HepG2 (cell line): ENCODE measurements around the gene SLC25A44. TPM values are rescaled to one million over a fixed set of nuclear protein-coding genes. Genes with fewer than 3 reads are reported as not detected.
"Not testable (repeated sequence)": the region's sequence is repeated elsewhere in the genome, so short reads cannot be mapped to it uniquely, and the experiment has no call there.

Experiments used
- ATAC-seq: fragments of 200-7000 bp; cut with Tn5 transposase; 3 replicates; pipeline ENCODE4 v1.9.1; 2020; ENCODE audit warnings: mild to moderate bottlenecking, moderate library complexity
- BruUV-seq: library from RNA; stranded (reverse); fragments of 400-500 nt; replicated peaks from 2 replicates; lab custom pipeline; 2021; lab: Mats Ljungman, UMichigan
- CTCF ChIA-PET: fragments of 300-600 bp; formaldehyde crosslinking; extraction: SDS; loops from one replicate; lab custom pipeline; 2021; ENCODE audit warnings: low total read pairs, inconsistent platforms, low intra/inter-chr PET ratio; lab: Yijun Ruan, JAX
- POLR2A ChIA-PET: fragments of 350-600 bp; sonication (Branson Sonifier 250); formaldehyde crosslinking; loops from one replicate; lab custom pipeline; 2020; ENCODE audit warnings: antibody characterized with exemption, inconsistent platforms; lab: Yijun Ruan, JAX
- DNase-seq: peaks from one replicate; pipeline ENCODE4 v3.0.0-alpha.2; 2015; ENCODE audit warnings: low spot score
- FAIRE-seq: peaks from 3 replicates; lab custom pipeline; 2011; peaks lifted over from hg19 to GRCh38; lab: Jason Lieb, UNC
- H2AFZ ChIP-seq: one replicate; pipeline ENCODE4 v1.6.1; 2011; ENCODE audit warnings: low read length, inconsistent platforms
- H3K27ac ChIP-seq: fragments of 300-600 bp; 3 replicates; pipeline ENCODE4 v1.8.0; 2011; ENCODE audit warnings: mixed run types, mild to moderate bottlenecking, mixed read lengths, low read length, inconsistent platforms; ENCODE audit not compliant: insufficient read depth; ENCODE audit errors: extremely low read length
- H3K27me3 ChIP-seq, 2 experiments: fragments of 200-600 bp in 1 of 2; 2 replicates in 1 of 2; 3 replicates in 1 of 2; pipeline versions ENCODE4 v1.6.0 to v1.8.0; 2011; ENCODE audit warnings: low read length in 2 of 2, mild to moderate bottlenecking in 2 of 2, moderate library complexity in 2 of 2, inconsistent platforms in 1 of 2; ENCODE audit not compliant: insufficient read depth in 2 of 2, control insufficient read depth in 1 of 2
- H3K36me3 ChIP-seq, 2 experiments: fragments of 200-600 bp in 1 of 2; replicated peaks in 1 of 2; 2 replicates in 1 of 2; 3 replicates in 1 of 2; pipeline versions ENCODE4 v1.5.1 to v1.8.0; 2011; ENCODE audit warnings: low read length in 2 of 2, inconsistent platforms in 1 of 2; ENCODE audit not compliant: insufficient read depth in 2 of 2, control insufficient read depth in 1 of 2
- H3K4me1 ChIP-seq: 2 replicates; pipeline ENCODE4 v1.5.1; 2012; ENCODE audit warnings: low read length, inconsistent platforms; ENCODE audit not compliant: insufficient read depth
- H3K4me2 ChIP-seq: 2 replicates; pipeline ENCODE4 v1.6.0; 2011; ENCODE audit warnings: low read depth, low read length, inconsistent platforms
- H3K4me3 ChIP-seq, 3 experiments: fragments of 200-600 bp in 1 of 3; sonication (generic), shearing (Covaris generic) in 1 of 3; replicated peaks in 1 of 3; 2 replicates each; pipeline ENCODE4 v1.5.1; 2011 to 2016; ENCODE audit warnings: low read length in 3 of 3, inconsistent platforms in 2 of 3, low read depth in 2 of 3, mild to moderate bottlenecking in 2 of 3, control low read depth in 1 of 3, mixed read lengths in 1 of 3; ENCODE audit not compliant: insufficient read depth in 1 of 3
- H3K79me2 ChIP-seq: one replicate; pipeline ENCODE4 v1.6.1; 2011; ENCODE audit warnings: low read length, inconsistent platforms; ENCODE audit not compliant: insufficient read depth
- H3K9ac ChIP-seq: 2 replicates; pipeline ENCODE4 v1.6.0; 2011; ENCODE audit warnings: mild to moderate bottlenecking, low read depth, low read length, inconsistent platforms; ENCODE audit not compliant: insufficient read depth
- H3K9me3 ChIP-seq: 2 replicates; pipeline ENCODE4 v1.5.1; 2012; ENCODE audit warnings: mild to moderate bottlenecking, low read length
- H4K20me1 ChIP-seq: 2 replicates; pipeline ENCODE4 v1.6.0; 2011; ENCODE audit warnings: inconsistent platforms, mild to moderate bottlenecking, low read length, moderate library complexity; ENCODE audit not compliant: insufficient read depth
- ATF7 ChIP-seq, 2 experiments: fragments of 450-650 bp in 1 of 2; sonication (generic) in 1 of 2; formaldehyde crosslinking in 1 of 2; IDR thresholded peaks; 2 replicates each; pipeline versions ENCODE4 v1.4.0 to v1.6.1; 2016 to 2020; ENCODE audit warnings: antibody characterized with exemption in 1 of 2, mild to moderate bottlenecking in 1 of 2, missing genetic modification reagents in 1 of 2
- BCL6 ChIP-seq: IDR thresholded peaks from 2 replicates; pipeline ENCODE4 v1.6.1; 2016; ENCODE audit warnings: missing genetic modification reagents, missing compliant biosample characterization
- CEBPB ChIP-seq: IDR thresholded peaks from 2 replicates; pipeline ENCODE4 v1.6.1; 2011; ENCODE audit warnings: low read depth, low read length, improper control_type of control experiment, borderline replicate concordance
- CEBPG ChIP-seq: IDR thresholded peaks from 2 replicates; pipeline ENCODE4 v1.6.1; 2016
- ELF4 ChIP-seq: sonication (generic); formaldehyde crosslinking; IDR thresholded peaks from 2 replicates; pipeline ENCODE4 v1.5.0; 2020; ENCODE audit warnings: missing genetic modification reagents, mild to moderate bottlenecking, moderate library complexity, borderline replicate concordance
- EP300 ChIP-seq, 3 experiments: sonication (generic) in 1 of 3; formaldehyde crosslinking in 1 of 3; IDR thresholded peaks; 2 replicates each; pipeline versions ENCODE4 v1.5.1 to v1.6.1; 2011 to 2020; ENCODE audit warnings: low read depth in 2 of 3, low read length in 2 of 3, borderline replicate concordance in 1 of 3, improper control_type of control experiment in 1 of 3, mild to moderate bottlenecking in 1 of 3, missing genetic modification reagents in 1 of 3, moderate library complexity in 1 of 3
- GATAD2A ChIP-seq: IDR thresholded peaks from 2 replicates; pipeline ENCODE4 v1.6.1; 2016
- HMG20A ChIP-seq: IDR thresholded peaks from 2 replicates; pipeline ENCODE4 v1.6.1; 2016; ENCODE audit warnings: borderline replicate concordance
- HNF4A ChIP-seq: sonication (generic); formaldehyde crosslinking; IDR thresholded peaks from 2 replicates; pipeline ENCODE4 v1.4.0; 2020; ENCODE audit warnings: missing genetic modification reagents
- ISL2 ChIP-seq: sonication (generic); formaldehyde crosslinking; IDR thresholded peaks from 2 replicates; pipeline ENCODE4 v1.5.0; 2020; ENCODE audit warnings: missing genetic modification reagents
- NR2F1 ChIP-seq, 2 experiments: fragments of 450-650 bp in 1 of 2; formaldehyde crosslinking in 1 of 2; IDR thresholded peaks; 2 replicates each; pipeline versions ENCODE4 v1.5.0 to v1.6.1; 2016 to 2020; ENCODE audit warnings: mild to moderate bottlenecking in 1 of 2, missing compliant biosample characterization in 1 of 2, missing genetic modification reagents in 1 of 2, moderate library complexity in 1 of 2
- NR2F2 ChIP-seq: IDR thresholded peaks from 2 replicates; pipeline ENCODE4 v1.6.1; 2012; ENCODE audit warnings: low read depth, inconsistent platforms, borderline replicate concordance
- NR2F6 ChIP-seq, 2 experiments: IDR thresholded peaks; 2 replicates each; pipeline ENCODE4 v1.6.1; 2016; ENCODE audit warnings: antibody characterized with exemption in 1 of 2, mild to moderate bottlenecking in 1 of 2
- ZBTB21 ChIP-seq: sonication (generic); formaldehyde crosslinking; IDR thresholded peaks from 2 replicates; pipeline ENCODE4 v1.4.0; 2020; ENCODE audit warnings: missing genetic modification reagents
- ZNF652 ChIP-seq: IDR thresholded peaks from 2 replicates; pipeline ENCODE4 v1.6.1; 2016; ENCODE audit warnings: low read depth, borderline replicate concordance
- ZNF792 ChIP-seq: IDR thresholded peaks from 2 replicates; pipeline ENCODE4 v1.6.1; 2016
- WGBS: methylation state at CpG from one replicate; pipeline ENCODE4 v1.1.6; 2017; ENCODE audit warnings: low lambda C conversion rate; 5-methylcytosine and 5-hydroxymethylcytosine counted together
- in situ Hi-C: cut with HindIII; loops from 2 replicates; pipeline ENCODE4 v1.10.0; 2017; ENCODE audit warnings: low pct_unique_long_range_greater_than_20kb; ENCODE audit not compliant: extremely low pct_ligation_motif_present
- intact Hi-C: fragments of 100-400 bp; cut with micrococcal nuclease; formaldehyde crosslinking; loops from one replicate; pipeline ENCODE4 v1.10.0; 2022; ENCODE audit not compliant: unreplicated experiment
- polyA plus RNA-seq, 8 experiments: library from polyadenylated mRNA; depleted of rRNA in 3 of 8; stranded (reverse) in 7 of 8; unstranded in 1 of 8; fragments of >200 nt; fragmentation: Illumina TruSeq in 4 of 8; extraction: Trizol in 4 of 8; gene quantifications; 2 replicates each; pipeline versions ENCODE4 v1.2.1 to v1.2.3, GENCODE V29; 2011 to 2016; ENCODE audit warnings: low read depth in 4 of 8, missing spikeins in 1 of 8, mixed read lengths in 1 of 8; ENCODE audit not compliant: insufficient read depth in 1 of 8
- total RNA-seq, 5 experiments: library from RNA; depleted of rRNA; stranded (reverse); fragments of >200 nt; fragmentation: Illumina TruSeq; extraction: Trizol; gene quantifications; 2 replicates each; pipeline ENCODE4 v1.2.3, GENCODE V29; 2016; ENCODE audit warnings: low read depth in 1 of 5
- TF ChIP-seq, protein P1 (sequence below): IDR thresholded peaks from 2 replicates; pipeline ENCODE4 v1.4.0; 2020; ENCODE audit warnings: mild to moderate bottlenecking, missing genetic modification reagents
- TF ChIP-seq, protein P2 (sequence below): sonication (generic); formaldehyde crosslinking; IDR thresholded peaks from 2 replicates; pipeline ENCODE4 v1.4.0; 2020; ENCODE audit warnings: missing genetic modification reagents

SLC25A44 gene
- total and polyA plus RNA-seq, 2 of the 13 experiments (the other 11 are each of a cell fraction or from before 2014, with no cell fraction given), result 10.7 to 13.4 TPM

DNA sequence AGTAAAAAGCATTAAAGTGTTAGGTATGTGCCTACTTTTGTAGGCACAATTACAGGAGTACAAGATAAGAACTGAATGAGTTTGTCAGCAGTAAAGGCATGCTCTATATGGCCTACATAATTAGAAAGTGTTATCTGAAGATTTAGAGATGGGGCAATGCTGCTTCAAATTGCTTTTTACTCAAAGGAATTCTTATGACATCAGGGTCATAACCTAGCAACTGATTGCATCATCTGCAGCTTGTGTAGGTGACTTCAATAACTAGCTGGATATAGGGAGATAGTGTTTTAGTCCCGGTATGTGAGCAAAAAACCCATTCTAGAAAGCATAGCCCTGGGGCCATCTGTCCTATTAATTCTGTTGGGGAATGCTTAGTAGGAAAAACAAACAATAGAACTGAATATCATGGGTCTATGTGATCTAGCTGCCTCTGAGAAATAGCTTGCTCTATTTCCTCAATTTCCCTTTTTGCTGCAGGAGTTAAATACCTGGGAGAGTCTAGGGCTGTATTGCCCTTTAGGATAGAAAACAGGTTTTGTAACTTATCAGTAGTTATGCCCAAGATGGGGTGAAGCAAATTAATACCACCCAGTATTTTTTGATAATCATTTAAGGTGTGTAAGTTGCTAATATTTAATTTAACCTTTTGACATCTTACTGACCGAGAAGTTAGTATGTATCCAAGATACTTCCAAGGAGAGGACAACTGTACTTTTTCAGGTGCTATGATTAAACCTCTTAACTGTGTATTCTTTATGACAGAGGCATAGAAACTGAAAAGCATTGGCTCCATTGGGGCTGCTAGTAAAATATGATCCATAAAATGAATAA lies 7.3 kb upstream of the SLC25A44 start:
- H3K4me2 ChIP-seq; FAIRE-seq; BruUV-seq; H3K27me3 ChIP-seq; in situ Hi-C loops; H3K9ac ChIP-seq; H3K4me3 ChIP-seq; ATAC-seq; CTCF ChIA-PET; H2AFZ ChIP-seq; intact Hi-C loops; H4K20me1 ChIP-seq; H3K79me2 ChIP-seq; H3K36me3 ChIP-seq; TF ChIP-seq ATF7 (CRISPR knock-in tag; IDR thresholded peaks at IDR 0.05); EP300 (CRISPR knock-in tag; IDR thresholded peaks at IDR 0.05; ENCODE audit: borderline replicate concordance): not testable (repeated sequence)
- POLR2A ChIA-PET, result interaction anchor here (5.0 kb wide), 1 partner anchor 26 kb away, joined by 40 read pairs; the partner anchor contains the start of gene PMF1
- peak; percentile 56 for DNase-seq
- 75% methylated on average over 2 of the region's 2 CpGs for WGBS
- Histone ChIP-seq H3K4me1 (peaks cover 79% of the 10 kb centered on the region), H3K27ac (peak overlapping the region; percentile 40), H3K9me3 (peaks cover 17% of the 10 kb centered on the region)
- TF ChIP-seq ELF4 (CRISPR knock-in tag) (0 out of 2 replicates have a peak, but pooled peaks have one; percentile 57), HMG20A (0 out of 2 replicates have a peak, but pooled peaks have one; percentile 41), ATF7 (IDR thresholded peaks at IDR 0.05) (peak; percentile 52), NR2F1 (CRISPR knock-in tag; IDR thresholded peaks at IDR 0.05) (peak in 1 of 2 experiments; percentile 54; a peak in 1 of 4 replicates), ISL2 (0 out of 2 replicates have a peak, but pooled peaks have one; percentile 29), NR2F2 (peak; percentile 49; the same call in 1 of the 2 replicates), EP300 (IDR thresholded peaks at IDR 0.05; ENCODE audit: low read depth in 2 of 2, low read length in 2 of 2) (peak in 1 of 2 experiments; percentile 40; a peak in 1 of 4 replicates), NR2F6 (IDR thresholded peaks at IDR 0.05) (peak; percentile 51), NR2F6 (CRISPR knock-in tag; IDR thresholded peaks at IDR 0.05) (peak; percentile 33; the same call in 1 of the 2 replicates), ZNF792 (peak; percentile 99), HNF4A (CRISPR knock-in tag) (peak; percentile 18; the same call in 1 of the 2 replicates), BCL6 (CRISPR knock-in tag) (peak; percentile 78; the same call in 1 of the 2 replicates), GATAD2A (peak; percentile 58), ZNF652 (CRISPR knock-in tag) (peak; percentile 70; the same call in 1 of the 2 replicates), CEBPG (CRISPR knock-in tag) (peak; percentile 88), ZBTB21 (peak; percentile 48; the same call in 1 of the 2 replicates), CEBPB (peak; percentile 77)
- TF ChIP-seq, protein P1, sequence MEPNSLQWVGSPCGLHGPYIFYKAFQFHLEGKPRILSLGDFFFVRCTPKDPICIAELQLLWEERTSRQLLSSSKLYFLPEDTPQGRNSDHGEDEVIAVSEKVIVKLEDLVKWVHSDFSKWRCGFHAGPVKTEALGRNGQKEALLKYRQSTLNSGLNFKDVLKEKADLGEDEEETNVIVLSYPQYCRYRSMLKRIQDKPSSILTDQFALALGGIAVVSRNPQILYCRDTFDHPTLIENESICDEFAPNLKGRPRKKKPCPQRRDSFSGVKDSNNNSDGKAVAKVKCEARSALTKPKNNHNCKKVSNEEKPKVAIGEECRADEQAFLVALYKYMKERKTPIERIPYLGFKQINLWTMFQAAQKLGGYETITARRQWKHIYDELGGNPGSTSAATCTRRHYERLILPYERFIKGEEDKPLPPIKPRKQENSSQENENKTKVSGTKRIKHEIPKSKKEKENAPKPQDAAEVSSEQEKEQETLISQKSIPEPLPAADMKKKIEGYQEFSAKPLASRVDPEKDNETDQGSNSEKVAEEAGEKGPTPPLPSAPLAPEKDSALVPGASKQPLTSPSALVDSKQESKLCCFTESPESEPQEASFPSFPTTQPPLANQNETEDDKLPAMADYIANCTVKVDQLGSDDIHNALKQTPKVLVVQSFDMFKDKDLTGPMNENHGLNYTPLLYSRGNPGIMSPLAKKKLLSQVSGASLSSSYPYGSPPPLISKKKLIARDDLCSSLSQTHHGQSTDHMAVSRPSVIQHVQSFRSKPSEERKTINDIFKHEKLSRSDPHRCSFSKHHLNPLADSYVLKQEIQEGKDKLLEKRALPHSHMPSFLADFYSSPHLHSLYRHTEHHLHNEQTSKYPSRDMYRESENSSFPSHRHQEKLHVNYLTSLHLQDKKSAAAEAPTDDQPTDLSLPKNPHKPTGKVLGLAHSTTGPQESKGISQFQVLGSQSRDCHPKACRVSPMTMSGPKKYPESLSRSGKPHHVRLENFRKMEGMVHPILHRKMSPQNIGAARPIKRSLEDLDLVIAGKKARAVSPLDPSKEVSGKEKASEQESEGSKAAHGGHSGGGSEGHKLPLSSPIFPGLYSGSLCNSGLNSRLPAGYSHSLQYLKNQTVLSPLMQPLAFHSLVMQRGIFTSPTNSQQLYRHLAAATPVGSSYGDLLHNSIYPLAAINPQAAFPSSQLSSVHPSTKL, result peak; percentile 21; the same call in 1 of the 2 replicates
- TF ChIP-seq, protein P2, sequence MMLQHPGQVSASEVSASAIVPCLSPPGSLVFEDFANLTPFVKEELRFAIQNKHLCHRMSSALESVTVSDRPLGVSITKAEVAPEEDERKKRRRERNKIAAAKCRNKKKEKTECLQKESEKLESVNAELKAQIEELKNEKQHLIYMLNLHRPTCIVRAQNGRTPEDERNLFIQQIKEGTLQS (CRISPR knock-in tag), result 0 out of 2 replicates have a peak, but pooled peaks have one; percentile 40
